Myocyte (in vitro differentiated cells): ENCODE measurements around the gene NEURL3. TPM values are rescaled to one million over a fixed set of nuclear protein-coding genes. Genes with fewer than 3 reads are reported as not detected.
"Not testable (repeated sequence)": the region's sequence is repeated elsewhere in the genome, so short reads cannot be mapped to it uniquely, and the experiment has no call there.

Experiments
- DNase-seq: peaks from one replicate; pipeline ENCODE4 v3.0.0-alpha.2; 2012; ENCODE audit warnings: low read depth
- polyA plus RNA-seq: library from polyadenylated mRNA; unstranded; fragments of >200 nt; gene quantifications from one replicate; pipeline ENCODE4 v1.2.1, GENCODE V29; 2012; ENCODE audit warnings: missing spikeins
- total RNA-seq: library from RNA; depleted of rRNA; stranded (reverse); fragments of >200 nt; gene quantifications from 2 replicates; pipeline ENCODE4 v1.2.3, GENCODE V29; 2014

NEURL3 gene, protein sequence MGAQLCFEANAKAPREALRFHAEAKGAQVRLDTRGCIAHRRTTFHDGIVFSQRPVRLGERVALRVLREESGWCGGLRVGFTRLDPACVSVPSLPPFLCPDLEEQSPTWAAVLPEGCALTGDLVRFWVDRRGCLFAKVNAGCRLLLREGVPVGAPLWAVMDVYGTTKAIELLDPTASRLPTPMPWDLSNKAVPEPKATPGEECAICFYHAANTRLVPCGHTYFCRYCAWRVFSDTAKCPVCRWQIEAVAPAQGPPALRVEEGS
- not detected in 2 replicates for total RNA-seq
- polyA plus RNA-seq, result not detected

- DNase-seq, result peak; percentile 29
Measured at GRCh38 chr2:96505231-96505889, at the start of gene NEURL3. NEURL3 (minus strand) TSS chr2:96505357; CDS start chr2:96505286, 71 bp downstream.

DNA sequence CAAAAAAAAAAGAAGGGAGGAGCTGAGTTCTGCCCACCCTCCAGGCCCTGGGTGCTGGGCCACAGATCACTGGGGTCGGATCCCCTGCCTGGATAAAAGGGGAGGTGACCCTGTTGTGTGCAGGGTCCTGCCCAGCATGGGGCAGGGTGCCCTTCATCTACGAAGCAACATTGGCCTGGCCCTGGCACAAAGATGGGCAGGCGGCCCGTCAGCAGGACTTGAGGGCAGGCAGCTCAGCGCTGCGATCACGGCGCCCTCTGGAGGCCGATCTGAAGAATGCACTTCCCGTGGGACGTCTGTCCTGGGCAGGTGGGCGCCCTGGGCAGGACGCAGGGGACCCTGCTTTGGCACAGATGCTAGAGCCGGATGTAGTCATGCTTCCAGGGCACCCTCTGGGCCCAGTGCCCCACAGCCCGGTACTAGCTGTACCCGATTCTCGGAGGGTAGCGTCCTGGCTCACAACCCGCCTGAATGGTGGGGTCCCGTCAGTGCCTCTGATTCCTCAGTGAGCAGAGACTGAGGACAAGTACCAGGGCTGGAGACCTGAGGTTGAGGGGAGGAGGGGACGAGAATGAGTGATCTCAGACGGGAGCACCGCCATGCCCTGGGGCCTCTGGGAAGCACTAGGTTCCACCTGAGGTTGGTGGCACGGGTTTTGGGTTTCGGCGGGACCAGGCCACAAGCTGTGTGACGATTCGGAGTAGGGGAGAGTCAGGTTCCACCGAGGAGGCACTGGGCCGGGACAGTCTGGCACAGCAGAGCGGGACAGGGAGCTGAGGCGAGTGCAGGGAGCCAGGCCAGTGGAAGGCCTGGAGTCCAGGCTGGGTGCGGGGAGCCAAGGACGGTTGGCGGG lies 49.4 kb upstream of the NEURL3 start:
- peak; percentile 64 for DNase-seq

DNA sequence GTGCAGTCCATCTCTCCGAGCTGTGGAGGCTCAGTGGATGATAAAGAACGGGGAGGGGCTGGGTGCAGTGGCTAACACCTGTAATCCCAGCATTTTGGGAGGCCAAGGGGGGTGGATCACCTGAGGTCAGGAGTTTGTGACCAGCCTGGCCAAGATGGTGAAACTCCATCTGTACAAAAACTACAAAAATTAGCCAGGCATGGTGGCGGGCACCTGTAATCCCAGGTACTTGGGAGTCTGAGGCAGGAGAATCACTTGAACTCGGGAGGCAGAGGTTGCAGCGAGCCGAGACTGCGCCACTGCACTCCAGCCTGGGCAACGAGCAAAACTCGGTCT lies 48.8 kb upstream of the NEURL3 start:
- DNase-seq, result not testable (repeated sequence)

- no peak for DNase-seq
Measured at GRCh38 chr2:96553176-96553956, 48.2 kb upstream of the NEURL3 start.

DNA sequence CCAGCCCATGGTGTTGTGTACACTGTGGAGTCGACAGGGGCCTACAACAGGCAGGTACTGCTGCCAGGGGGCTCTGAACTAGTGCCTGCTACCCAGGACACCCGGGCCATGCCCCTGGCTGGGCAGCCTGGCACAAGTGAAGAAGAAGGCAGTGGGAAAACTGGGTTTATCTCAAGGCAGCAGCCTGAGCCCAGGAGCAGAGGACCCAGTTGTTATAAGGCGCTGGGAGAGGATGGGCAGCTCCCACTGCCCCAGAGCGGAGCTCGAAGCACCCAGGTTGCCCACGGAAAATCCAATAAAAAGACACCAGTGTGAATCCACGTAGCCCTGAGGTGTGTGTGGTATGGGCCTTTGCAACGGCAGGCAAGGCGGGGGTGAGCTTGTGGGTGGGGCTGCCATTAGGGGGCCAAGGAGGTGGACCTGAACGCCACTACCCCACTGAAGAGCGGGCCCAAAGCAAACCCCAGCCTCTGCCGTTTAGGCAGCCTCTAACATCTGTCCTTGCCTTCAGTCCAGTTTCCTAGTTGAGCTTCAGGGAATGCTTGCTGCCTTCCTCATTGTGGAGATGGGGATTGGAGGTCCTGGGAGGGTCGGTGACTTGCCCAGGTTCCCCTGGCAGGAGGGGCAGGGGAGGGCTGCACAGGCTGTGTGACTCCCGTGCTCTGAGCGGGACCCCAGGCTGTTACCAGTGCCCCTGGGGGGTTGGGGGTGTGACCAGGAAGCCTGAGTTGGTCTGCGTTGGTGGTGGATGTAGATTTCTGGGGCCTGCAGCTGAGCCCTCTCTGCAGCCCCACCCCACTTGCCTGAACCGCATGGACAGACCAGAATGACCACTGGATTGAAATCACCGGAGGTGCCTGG lies 47.4 kb upstream of the NEURL3 start:
- no peak for DNase-seq

- no peak for DNase-seq
Measured at GRCh38 chr2:96551605-96552314, 46.6 kb upstream of the NEURL3 start.

GRCh38 chr2:96550787-96551604 lies 45.8 kb upstream of the NEURL3 start:
- no peak for DNase-seq

- DNase-seq, result no peak
Measured at GRCh38 chr2:96549967-96550786, 45.0 kb upstream of the NEURL3 start.

DNA sequence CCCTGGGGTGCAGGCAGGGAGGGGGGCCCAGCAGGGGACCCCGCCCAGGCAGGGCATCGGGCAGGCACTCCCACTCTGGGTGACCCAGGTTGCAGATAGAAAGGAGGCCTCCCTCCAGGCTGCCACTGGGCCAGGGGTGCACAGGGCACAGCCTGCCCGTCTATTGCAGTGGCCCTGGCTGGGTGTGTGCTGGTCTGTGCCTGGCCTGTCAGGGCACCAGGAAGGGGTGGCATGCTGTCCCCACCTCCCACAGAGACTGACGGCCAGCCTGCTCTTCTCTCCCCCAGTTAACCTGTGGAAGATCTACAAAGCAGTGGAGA lies 44.3 kb upstream of the NEURL3 start:
- DNase-seq, result no peak

DNA sequence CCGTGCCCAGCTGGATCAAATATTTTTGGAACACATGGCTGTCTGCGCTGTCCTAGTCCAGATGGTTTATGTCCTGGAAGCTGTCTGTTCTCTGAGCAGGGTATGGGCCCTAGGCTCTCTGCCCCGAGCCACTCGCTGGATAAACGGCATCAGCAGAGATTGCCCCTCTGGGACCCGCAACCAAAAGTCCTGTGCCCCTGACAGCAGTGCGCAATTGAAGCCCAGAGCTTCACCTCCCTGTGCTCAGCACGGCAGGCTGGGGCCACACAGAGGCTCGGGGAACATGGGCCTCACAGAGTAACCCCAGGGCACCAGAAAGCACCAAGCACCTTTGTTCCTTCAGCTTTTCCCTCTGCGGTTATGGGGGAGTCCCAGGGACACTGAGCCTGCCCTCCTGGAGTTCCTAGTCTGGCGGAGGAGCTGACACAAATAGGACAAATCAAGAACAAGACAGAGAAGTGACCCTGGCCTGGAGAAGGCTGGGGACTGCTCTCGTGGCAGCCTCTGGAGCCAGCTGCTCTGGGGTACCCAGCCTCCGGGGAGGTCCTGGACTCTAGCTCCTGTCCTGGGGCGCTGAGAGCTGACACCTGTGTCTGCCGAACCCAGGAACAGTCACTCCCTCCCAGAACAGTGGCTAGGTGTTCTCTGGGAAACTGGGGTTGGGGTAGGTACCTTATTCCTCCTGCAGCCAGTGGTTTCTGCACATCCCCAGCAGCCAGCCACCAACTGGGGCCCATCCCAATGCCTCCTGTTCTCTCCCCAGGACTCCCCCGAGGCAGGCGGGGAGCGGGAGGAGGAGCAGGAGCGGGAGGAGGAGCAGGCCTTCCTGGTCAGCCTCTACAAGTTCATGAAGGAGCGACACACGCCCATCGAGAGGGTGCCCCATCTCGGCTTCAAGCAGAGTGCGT lies 43.7 kb upstream of the NEURL3 start:
- DNase-seq, result no peak

DNA sequence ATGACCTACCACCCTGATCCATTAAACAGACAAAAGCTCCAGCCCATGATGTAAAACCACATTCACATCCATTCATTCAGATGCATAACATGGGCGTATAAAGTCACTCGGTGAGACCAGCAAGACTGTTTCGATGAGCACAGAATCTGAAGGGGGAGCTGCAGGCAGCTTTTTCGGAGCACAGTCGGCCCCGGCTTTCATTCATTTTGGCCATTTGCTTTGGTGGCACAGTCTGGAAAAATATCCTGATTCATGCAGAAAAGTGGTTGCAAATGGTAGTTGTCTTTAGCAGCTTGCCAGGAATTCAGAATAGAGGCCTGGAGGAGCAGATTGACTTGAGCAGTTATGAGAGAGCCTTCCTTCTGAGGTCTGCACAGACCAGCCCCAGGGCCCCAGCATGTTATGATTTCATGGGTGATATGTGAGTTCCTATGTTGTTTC lies 42.6 kb upstream of the NEURL3 start:
- no peak for DNase-seq

DNA sequence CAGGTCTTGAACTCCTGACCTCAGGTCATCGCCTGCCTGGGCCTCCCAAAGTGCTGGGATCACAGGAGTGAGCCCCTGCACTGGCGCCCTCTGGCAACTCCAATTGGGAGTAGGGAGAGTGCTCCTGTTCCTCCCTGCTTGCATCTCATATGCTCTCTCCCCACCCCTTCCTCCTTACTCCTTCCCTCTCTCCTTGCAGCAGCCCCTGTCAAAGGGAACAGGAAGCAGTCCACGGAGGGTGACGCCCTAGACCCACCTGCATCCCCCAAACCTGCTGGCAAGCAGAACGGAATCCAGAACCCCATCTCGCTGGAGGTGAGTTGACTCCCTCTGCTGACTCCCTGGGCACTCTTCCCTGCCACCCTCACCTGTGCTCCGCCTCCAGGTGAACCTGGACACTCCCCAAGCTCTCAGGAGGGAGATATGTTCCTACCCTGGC lies 42.1 kb upstream of the NEURL3 start:
- no peak for DNase-seq

DNA sequence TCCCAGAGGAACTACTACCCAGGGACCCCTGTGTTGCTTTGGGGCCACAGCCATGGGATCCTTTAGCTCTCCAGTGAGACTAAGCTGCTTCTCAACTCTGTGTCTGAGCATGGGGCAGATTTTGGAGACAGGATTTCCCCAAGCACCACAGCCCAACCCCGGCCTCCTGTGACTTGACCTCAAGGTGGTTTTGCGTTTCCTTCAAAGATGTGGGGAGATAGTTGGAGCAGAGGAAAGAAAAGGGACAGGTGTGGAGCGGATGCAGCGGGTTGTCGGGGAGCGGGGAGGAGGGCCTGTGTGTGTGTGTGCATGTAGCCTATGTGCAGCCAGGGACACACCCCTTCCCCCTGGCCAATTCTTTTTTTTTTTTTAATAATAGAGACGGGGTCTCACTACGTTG lies 41.6 kb upstream of the NEURL3 start:
- no peak for DNase-seq

DNA sequence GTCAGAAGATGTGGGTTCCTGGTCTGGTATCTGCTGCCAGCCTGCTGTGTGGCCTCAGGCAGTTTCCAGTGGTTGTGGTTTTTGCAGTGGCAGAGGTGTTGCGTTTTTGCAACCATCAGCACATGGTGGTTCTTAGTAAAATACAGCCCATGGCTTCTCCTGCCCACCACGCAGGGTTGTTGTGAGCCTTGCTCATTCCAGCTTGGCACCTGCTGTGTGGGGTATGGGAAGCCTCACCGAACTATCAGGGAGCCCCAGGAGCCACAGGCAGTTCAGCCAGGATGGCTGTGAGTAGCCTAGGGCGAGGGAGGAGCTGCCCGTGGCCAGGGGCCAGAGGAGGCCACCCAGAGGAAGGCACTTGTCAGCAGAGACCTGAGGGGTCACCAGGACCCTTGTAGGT lies 41.2 kb upstream of the NEURL3 start:
- DNase-seq, result no peak

GRCh38 chr2:96542357-96542977 lies 37.3 kb upstream of the NEURL3 start:
- DNase-seq, result no peak

DNA sequence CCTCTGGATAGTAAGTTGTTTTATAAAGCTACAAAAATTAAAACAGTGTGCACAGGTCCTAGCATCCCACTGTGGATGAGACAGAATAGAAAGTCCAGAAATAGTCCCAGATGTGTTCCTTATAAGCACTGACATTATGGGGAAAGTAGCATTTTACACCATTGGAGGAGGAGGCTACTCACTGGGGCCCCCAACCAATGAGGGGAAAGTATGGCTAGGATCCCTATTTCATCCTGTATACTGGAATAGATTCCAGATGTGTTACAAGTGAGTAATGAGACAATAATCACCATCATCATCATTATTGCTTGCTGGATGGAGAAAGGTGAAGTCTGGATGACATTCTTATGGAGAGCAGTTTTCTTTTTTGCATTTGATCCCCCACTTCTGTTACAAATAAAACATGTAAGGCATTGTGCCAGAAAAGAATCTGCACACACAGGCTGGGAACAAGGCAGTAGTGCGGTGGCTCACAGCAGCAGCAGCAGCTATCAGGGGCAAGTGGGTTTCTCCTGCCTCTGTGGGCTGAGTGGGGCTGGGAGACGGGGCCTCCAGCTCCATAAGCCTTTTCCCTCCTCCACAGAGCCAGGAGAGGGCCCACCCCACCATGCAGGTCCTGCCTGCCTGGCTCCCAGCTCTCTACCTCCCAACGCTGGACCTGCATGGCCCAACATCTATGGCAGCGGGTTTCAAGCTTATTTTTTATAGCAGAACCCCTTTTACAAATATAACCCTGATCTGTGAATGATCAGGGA lies 36.4 kb upstream of the NEURL3 start:
- DNase-seq, result no peak
